ENCODE results near the gene GAB2. TPM values are rescaled to one million over a fixed set of nuclear protein-coding genes. Genes with fewer than 3 reads are reported as not detected.

The GAB2 gene
- total RNA-seq, 1 experiment from 2014 or later: 4.2 TPM

DNA sequence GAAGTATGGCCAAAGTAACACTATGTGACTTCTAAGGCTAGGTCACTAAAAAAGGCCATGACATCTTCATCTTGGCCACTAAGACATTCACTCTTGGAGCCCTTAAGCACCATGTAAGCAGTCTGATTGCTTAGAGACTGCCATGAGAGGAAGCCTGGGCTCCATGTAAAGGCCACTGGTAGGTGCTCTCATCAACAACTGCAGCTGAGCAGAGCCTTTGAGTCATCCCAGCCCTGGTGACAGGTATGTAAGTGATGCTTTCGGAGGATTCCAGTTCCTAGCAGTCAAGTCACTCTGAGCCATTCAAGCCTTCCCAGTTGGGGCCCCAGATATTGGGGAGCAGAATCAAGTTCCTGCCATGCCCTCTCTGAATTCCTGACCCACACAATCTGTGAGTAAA lies 26.2 kb downstream of the GAB2 start:
- no peak for TF ChIP-seq CTCF (IDR thresholded peaks at IDR 0.05; ENCODE audit: unreplicated experiment)
- Mint-ChIP-seq H3K27ac (ENCODE audit: low read depth, unreplicated experiment) (no peak overlapping the region), H3K9me3 (ENCODE audit: unreplicated experiment) (no peaks in the 10 kb centered on the region), H3K4me1 (ENCODE audit: insufficient read depth, unreplicated experiment) (no peaks in the 10 kb centered on the region), H3K36me3 (ENCODE audit: insufficient read depth, unreplicated experiment) (no peaks in the 10 kb centered on the region), H3K27me3 (ENCODE audit: insufficient read depth, unreplicated experiment) (no peaks in the 10 kb centered on the region), H3K4me3 (ENCODE audit: unreplicated experiment) (no peak overlapping the region)
- no TSS peak for BruUV-seq (replicated peaks)
- no peak for DNase-seq (ENCODE audit: unreplicated experiment)
- ChIA-PET CTCF (interaction anchor here (0.6 kb wide), 1 partner anchor 1225 kb away, joined by 3 read pairs; no protein-coding TSS in a partner anchor), POLR2A (no interaction called here)
- intact Hi-C loops (cut with micrococcal nuclease): no loop called here

DNA sequence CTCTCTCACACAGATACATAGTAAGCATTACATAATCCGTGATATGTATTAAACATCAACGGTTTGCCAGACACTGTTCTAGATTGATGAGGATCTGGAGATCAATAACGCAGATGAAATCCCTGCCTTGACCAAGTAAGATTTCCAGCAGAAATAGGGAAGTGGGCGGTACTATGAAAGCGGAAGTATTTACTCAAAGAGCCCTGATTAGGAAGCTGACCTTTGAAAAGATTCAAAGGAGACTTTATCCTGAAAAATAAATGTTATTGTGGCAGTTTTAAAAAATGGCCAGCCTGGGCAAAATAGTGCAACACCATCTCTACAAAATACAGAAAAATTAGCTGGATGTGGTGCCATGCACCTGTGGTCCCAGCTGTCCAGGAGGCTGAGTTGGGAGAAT lies 26.8 kb downstream of the GAB2 start:
- TF ChIP-seq CTCF (IDR thresholded peaks at IDR 0.05; ENCODE audit: unreplicated experiment): no peak
- Mint-ChIP-seq H3K4me3 (ENCODE audit: unreplicated experiment) (no peak overlapping the region), H3K27me3 (ENCODE audit: insufficient read depth, unreplicated experiment) (no peaks in the 10 kb centered on the region), H3K36me3 (ENCODE audit: insufficient read depth, unreplicated experiment) (no peaks in the 10 kb centered on the region), H3K9me3 (ENCODE audit: unreplicated experiment) (no peaks in the 10 kb centered on the region), H3K27ac (ENCODE audit: low read depth, unreplicated experiment) (no peak overlapping the region), H3K4me1 (ENCODE audit: insufficient read depth, unreplicated experiment) (no peaks in the 10 kb centered on the region)
- BruUV-seq (replicated peaks): no TSS peak
- intact Hi-C loops (cut with micrococcal nuclease): no loop called here
- CTCF ChIA-PET: interaction anchor here (0.6 to 0.7 kb wide), 2 partner anchors 53 to 1224 kb away, joined by 3 read pairs; no protein-coding TSS in a partner anchor
- POLR2A ChIA-PET: no interaction called here
- DNase-seq (ENCODE audit: unreplicated experiment): no peak

- Mint-ChIP-seq H3K9me3 (ENCODE audit: unreplicated experiment) (peaks cover 17% of the 10 kb centered on the region), H3K4me1 (ENCODE audit: insufficient read depth, unreplicated experiment) (no peaks in the 10 kb centered on the region), H3K36me3 (ENCODE audit: insufficient read depth, unreplicated experiment) (no peaks in the 10 kb centered on the region), H3K27ac (ENCODE audit: low read depth, unreplicated experiment) (no peak overlapping the region), H3K4me3 (ENCODE audit: unreplicated experiment) (no peak overlapping the region), H3K27me3 (ENCODE audit: insufficient read depth, unreplicated experiment) (no peaks in the 10 kb centered on the region)
- no peak for TF ChIP-seq CTCF (IDR thresholded peaks at IDR 0.05; ENCODE audit: unreplicated experiment)
- CTCF ChIA-PET: interaction anchor here (1.1 kb wide), 1 partner anchor 50 kb away, joined by 5 read pairs; no protein-coding TSS in a partner anchor
- POLR2A ChIA-PET: no interaction called here
- no peak for DNase-seq (ENCODE audit: unreplicated experiment)
- no TSS peak for BruUV-seq (replicated peaks)
- intact Hi-C loops (cut with micrococcal nuclease): loop anchor here (1.0 kb wide), 1 partner anchor 25 kb away; no protein-coding TSS in a partner anchor
These were observed 31.2 kb downstream of the GAB2 start for GRCh38 chr11:78386215-78386941.

GRCh38 chr11:78385205-78385604 lies 32.4 kb downstream of the GAB2 start:
- Mint-ChIP-seq H3K27ac (ENCODE audit: low read depth, unreplicated experiment) (no peak overlapping the region), H3K9me3 (ENCODE audit: unreplicated experiment) (peaks cover 17% of the 10 kb centered on the region), H3K4me1 (ENCODE audit: insufficient read depth, unreplicated experiment) (no peaks in the 10 kb centered on the region), H3K27me3 (ENCODE audit: insufficient read depth, unreplicated experiment) (no peaks in the 10 kb centered on the region), H3K4me3 (ENCODE audit: unreplicated experiment) (no peak overlapping the region), H3K36me3 (ENCODE audit: insufficient read depth, unreplicated experiment) (no peaks in the 10 kb centered on the region)
- intact Hi-C loops (cut with micrococcal nuclease): no loop called here
- ChIA-PET CTCF (interaction anchor here (0.8 to 1.7 kb wide), 3 partner anchors 23 to 157 kb away, joined by 3 to 4 read pairs (median 3); no protein-coding TSS in a partner anchor), POLR2A (no interaction called here)
- no TSS peak for BruUV-seq (replicated peaks)
- no peak for DNase-seq (ENCODE audit: unreplicated experiment)
- no peak for TF ChIP-seq CTCF (IDR thresholded peaks at IDR 0.05; ENCODE audit: unreplicated experiment)
